ENCODE measurements around the gene NUP98.

DNA sequence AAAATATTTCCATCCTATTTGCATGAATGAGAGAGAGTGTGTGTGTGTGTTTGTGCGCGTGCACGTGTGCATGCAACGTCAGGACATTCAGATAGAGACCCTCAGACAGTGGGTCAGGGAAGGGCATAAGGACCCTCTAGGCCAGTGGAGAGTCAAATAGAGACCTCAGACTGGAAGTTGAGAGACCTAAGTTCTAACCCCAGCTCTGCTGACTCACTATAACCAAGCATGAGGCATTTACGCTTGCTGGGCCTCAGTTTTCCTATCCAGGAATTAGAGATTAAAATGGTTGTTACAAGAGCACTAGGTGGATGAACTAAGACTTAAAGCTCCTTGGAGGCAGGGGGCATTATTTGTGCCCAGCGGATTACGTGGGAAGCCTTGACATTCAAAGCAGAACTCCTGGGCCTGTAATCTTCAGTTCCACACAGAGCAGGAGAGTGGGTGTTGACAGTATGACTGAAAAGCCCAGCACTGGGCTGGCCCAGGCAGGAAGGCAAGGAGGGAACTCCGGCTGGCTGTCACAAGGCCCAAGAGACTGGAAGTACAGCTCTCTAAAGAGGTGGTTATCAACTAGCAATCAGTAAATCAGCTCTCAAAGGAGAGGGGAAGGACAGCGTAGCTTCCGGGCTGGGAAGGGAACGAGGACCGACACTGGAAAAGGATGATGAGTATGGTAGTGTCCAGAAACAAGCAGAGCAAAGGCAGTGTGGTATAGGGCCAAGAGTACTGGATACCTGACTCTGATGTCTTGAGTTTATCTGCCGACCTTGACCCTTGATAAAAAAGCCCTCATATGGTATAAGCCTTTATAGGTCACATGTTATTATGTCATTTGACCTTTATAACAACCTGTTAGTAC is 34.3 kb upstream of the NUP98 start:
- TF ChIP-seq JUN (IDR thresholded peaks at IDR 0.05; ENCODE audit: borderline replicate concordance, insufficient read depth, insufficient read length, low read depth) (no peak), EZH2 (IDR thresholded peaks at IDR 0.05; ENCODE audit: borderline replicate concordance, low read depth, low read length, severe bottlenecking) (no peak)

Data from endothelial cell of umbilical vein (primary cell).